Measurements from ENCODE around the gene HAGHL.
A peak's percentile ranks its signal among the peaks of the same experiment; 100 is the strongest.

HAGHL gene, protein sequence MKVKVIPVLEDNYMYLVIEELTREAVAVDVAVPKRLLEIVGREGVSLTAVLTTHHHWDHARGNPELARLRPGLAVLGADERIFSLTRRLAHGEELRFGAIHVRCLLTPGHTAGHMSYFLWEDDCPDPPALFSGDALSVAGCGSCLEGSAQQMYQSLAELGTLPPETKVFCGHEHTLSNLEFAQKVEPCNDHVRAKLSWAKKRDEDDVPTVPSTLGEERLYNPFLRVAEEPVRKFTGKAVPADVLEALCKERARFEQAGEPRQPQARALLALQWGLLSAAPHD

DNA sequence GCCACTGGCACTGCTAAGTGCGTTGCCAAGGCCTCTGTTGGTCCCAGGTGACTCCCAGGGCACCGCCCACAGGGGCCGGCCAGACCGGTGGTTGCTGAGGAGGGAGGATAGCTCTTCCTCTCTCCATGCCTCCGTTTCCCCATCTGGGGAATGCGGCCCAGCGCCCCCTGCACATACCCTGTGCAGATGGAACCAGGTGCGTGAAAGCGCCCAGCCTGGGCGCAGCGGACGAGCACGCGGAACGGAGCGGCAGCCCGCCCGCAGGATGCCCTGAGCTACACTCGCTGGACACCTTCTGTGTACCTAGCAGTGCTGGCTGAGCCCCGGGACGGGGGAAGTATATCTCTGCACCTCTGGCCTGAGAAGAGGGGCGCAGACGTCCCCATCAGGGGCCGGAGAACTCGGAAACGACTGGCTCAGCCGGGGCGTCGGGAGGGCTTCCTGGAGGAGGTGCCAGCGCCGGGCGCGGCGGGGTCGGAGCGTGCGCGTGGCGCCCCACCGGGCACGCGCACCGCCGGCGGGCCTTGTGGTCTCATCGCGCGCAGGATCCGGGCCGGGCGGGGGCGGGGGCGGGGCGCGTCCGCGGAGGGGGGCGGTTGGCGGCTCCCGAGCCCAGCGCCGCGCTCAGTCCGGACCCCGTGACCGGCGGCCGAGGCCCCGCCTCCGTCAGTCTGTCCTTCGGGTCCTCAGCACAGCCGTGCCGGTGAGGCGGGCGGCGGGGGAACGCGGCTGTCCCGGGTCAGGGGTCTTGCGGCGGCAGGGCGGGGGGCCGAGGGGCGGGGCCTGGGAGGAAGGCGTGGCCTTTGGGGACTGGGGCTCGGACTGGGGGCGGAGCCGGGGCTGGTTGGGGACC is at the start of gene HAGHL, which contains the start of gene CCDC78:
Gene HAGHL, plus strand, starts transcription at position 669 of the 853 bp plus-strand sequence. CDS start 404 bp downstream, outside the sequence.
Gene CCDC78, minus strand, starts transcription at position 6 of the 853 bp plus-strand sequence. CDS start 76 bp downstream, outside the sequence.
- DNase-seq (ENCODE audit: low read depth), result peak; percentile 46

DNA sequence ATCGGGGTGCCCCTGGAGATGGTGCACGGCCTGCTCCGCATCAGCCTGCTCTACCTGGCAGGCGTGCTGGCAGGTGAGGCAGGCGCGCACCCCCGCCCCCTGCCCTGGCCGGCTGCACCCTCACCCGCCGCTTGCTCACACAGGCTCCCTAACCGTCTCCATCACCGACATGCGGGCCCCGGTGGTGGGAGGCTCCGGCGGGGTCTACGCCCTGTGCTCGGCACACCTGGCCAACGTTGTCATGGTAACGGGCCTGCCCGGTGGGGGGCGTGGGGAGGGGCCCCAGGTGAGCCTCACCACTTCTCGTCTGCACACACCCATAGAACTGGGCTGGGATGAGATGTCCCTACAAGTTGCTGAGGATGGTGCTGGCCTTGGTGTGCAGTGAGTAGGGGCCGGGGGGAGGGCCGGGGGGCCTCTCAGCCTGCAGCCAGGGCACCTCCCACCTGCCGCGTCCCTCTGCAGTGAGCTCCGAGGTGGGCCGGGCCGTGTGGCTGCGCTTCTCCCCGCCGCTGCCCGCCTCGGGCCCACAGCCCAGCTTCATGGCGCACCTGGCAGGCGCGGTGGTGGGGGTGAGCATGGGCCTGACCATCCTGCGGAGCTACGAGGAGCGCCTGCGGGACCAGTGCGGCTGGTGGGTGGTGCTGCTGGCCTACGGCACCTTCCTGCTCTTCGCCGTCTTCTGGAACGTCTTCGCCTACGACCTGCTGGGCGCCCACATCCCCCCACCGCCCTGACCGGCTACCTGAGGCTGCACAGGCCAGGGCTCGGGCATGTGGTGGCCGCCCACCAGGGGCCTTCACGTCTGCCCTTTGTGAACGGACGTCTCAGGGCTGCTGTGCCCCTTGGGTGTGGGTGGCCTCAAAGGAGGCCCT is 49.4 kb upstream of the HAGHL start:
- DNase-seq (ENCODE audit: low read depth), result no peak

DNA sequence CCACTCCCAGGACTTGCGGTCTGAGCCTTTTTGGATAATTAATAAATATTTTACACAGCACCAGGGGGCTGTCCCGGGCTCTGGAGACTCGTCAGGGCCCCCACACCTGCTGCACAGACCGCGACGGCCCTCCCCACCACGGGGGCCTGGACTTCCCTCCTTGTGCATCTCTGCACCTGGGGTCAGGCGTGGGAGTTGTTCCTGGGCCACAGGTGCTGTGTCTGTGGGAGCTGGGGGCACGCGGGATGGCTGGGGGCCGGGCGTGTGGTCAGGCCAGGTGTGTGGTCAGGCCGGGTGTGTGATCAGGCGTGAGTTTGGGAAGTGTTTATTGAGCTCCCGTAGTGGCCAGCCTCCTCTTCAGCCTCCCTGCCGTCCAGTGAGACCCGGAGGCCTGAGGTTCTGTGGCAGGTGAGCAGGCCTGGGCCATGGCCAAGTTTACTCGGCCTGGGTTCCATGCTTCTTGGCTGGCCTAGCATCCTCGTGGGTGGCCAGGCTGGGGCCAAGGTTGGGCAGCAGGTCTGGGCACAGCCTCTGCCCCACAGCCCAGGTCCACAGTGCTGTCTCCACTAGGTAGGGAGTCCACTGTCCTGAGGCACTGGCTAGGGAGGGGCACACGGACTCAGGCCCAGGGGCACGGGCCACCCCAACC is 48.6 kb upstream of the HAGHL start:
- no peak for DNase-seq (ENCODE audit: low read depth)

DNA sequence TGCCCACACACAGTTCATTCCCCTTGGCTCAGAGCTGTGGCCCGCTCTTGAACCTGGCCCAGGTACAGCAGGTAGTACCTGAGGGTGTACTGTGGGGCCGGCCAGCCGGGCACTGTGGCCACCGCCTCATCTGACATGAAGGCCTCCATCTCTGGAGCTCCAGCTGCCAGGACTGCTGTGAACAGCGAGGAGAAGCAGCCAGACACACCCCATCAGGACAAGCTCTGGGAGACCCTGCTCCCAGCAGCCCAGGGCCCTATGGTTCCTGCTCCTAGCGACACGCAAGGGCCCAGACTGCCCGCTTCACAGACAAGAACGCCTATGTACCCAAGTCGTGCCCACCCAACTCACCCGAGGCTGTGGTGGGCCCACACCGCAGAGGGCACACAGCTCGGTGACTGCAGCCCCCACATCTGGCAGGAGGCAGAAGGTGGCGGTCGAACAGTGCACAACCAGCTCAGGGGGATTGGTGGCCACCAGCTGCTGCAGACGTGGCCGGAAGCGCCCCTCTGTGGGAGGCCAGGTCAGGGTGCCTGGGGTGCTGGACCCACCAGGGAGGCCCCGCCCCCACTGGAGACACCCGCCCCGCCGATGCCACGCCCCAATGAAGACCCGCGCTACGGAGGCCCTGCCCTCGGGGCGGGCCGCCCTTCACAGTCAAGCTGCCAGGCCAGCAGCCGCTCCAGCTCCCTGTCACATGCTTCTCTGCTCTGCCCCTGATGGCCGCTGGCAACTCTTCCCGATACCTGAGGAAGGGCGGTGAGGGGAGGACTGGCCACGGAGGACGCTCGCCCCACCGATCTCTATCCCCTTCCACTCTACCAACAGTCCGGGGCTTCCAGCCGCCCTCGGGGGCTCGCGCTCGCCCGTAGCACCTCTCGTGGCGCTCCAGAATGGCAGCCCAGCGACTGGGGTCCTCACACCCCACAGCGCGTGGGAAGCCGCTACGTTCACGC is 47.8 kb upstream of the HAGHL start:
- DNase-seq (ENCODE audit: low read depth), result peak; percentile 36

DNA sequence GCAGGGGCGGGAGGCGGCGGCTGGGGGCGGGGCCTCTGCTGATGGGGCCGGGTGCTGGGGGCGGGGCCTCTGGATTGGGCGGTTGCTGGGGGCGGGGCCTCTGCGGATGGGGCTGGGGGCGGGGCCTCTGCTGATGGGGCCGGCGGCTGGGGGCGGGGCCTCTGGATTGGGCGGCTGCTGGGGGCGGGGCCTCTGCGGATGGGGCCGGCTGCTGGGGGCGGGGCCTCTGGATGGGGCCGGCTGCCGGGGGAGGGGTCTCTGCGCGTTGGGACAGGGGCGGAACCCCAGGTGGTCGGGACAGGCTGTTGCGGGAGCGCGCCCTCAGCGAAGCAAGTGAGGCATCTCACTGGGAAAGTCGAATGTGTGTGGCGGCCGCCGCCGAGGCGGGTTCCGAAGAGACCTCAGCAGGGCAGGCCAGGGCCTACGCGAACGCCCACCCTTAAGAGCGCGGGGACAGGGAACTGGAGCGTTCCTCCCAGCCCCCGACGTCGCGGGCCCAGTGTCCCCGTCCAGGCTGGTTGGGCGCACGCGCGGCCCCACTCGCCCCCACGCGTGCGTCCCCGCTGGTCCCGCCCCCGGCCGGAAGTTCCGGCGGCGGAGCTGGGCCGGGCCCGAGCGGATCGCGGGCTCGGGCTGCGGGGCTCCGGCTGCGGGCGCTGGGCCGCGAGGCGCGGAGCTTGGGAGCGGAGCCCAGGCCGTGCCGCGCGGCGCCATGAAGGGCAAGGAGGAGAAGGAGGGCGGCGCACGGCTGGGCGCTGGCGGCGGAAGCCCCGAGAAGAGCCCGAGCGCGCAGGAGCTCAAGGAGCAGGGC is 46.9 kb upstream of the HAGHL start, which contains the start of gene STUB1:
Gene STUB1, plus strand, starts transcription at position 597 of the 811 bp plus-strand sequence. Its CDS starts 116 bp downstream, at position 713.
- DNase-seq (ENCODE audit: low read depth), result peak; percentile 82

DNA sequence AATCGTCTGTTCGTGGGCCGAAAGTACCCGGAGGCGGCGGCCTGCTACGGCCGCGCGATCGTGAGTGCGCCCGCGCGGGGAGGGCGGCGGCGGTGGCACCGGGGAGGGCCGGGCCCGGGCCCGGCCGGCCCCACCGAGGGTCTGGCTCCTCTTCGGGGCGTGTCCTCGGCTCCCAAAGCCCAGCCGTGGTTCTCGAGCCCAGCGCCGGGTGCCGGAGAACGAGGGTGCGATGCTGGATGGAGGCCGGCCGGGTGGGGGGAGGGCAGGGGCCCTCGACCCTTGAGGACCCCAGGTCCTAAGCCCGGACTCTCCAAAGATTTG is 46.3 kb upstream of the HAGHL start:
- DNase-seq (ENCODE audit: low read depth), result no peak

DNA sequence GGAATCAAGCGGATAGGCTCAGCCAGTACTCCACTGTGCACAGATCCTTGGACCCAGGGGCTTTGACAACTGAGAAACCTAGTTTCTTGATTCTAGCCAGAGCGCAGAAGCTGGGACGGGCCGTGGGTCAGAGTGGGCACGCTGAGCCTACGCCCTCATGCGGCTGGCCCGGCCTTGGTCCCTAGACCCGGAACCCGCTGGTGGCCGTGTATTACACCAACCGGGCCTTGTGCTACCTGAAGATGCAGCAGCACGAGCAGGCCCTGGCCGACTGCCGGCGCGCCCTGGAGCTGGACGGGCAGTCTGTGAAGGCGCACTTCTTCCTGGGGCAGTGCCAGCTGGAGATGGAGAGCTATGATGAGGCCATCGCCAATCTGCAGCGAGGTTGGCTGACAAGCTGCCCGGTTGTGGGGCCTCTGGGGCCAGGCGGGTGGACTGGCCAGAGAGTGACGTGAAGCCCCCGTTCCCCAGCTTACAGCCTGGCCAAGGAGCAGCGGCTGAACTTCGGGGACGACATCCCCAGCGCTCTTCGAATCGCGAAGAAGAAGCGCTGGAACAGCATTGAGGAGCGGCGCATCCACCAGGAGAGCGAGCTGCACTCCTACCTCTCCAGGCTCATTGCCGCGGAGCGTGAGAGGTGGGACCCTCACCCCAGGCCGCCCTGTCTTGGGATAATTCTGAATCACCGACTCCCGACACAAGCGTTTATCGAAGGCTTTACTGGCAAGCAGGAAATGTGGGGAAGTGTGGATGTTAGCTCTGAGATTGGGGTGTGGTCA is 45.8 kb upstream of the HAGHL start:
- no peak for DNase-seq (ENCODE audit: low read depth)

DNA sequence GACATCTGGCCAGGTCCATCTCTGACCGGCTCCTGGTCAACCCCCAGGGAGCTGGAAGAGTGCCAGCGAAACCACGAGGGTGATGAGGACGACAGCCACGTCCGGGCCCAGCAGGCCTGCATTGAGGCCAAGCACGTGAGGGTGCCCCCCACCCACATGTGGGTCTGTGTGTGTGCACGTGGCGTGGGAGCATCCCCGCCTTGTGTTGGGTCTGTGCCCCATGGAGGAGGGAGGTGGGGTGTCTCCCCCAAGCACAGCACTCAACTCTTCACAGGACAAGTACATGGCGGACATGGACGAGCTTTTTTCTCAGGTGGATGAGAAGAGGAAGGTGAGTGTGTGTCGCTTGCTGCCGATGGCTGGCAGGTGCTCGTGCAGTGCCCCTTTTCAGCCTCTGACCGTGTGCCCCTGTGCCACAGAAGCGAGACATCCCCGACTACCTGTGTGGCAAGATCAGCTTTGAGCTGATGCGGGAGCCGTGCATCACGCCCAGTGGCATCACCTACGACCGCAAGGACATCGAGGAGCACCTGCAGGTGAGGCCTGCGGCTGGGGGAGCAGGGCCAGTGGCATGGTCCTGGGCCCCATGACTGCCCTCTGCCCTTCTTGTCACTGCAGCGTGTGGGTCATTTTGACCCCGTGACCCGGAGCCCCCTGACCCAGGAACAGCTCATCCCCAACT is 45.0 kb upstream of the HAGHL start:
- no peak for DNase-seq (ENCODE audit: low read depth)

DNA sequence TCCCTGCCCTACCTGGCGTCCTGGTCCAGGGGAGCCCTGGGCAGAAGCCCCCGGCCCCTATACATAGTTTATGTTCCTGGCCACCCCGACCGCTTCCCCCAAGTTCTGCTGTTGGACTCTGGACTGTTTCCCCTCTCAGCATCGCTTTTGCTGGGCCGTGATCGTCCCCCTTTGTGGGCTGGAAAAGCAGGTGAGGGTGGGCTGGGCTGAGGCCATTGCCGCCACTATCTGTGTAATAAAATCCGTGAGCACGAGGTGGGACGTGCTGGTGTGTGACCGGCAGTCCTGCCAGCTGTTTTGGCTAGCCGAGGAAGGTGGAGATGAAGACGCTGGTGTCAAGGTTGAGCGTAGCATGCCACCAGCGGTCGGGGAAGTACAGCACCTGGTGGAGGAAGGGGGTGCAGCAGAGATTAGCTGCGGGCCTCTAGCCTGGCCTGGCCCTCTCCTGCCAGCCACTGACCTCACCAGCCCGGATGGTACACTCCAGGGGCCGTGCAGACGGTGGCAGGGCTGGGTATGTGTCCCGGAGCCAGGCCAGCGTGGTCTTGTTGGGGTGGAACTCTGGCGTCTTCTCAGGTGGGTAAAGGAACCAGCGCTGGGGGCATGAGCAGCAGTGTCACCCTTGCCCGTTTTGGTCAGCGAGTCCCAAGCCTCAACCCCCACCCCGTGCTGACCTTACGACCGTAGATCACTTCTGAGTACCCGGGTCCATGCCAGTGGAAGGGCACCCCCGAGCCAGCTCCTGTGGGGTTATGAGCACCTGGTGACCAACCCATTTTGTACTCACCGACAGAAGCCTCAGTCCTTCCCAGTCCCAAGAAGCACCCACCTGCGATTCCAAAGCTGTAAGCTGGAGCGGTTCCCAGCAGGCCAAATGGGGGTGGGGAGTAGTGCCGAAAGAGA is 44.2 kb upstream of the HAGHL start:
- DNase-seq (ENCODE audit: low read depth), result no peak

DNA sequence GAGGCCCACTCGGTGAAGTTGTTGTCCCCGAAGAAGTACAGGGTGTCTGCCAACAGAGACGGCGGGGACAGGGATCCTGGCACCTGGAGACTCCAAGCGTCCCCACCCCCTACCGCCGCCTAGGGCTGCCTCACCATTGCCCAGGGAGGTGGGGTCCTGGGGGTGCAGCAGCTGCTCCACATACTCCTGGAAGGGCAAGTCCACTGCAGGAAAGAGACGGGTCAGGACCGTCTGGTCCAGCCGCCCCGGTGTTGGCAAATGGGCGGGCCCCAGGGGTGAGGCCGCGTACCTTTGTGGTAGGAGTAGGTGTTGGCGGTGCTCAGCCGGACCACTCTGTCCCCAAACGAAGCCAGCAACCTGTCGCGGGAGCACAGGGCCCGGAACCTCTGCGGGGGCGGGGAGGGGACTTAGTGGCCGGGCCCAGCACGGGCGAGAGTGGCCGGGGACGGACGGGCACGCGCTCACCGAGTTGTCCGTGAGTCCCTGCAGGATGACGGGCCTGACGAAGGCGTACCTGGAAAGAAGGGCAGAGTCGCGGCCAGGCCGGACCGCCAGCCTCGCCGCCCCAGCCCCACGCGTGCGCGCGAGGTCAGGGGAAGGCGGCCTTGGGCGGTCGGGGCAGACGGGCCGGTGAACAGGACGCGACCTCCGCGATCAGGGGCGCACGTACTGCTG is 43.4 kb upstream of the HAGHL start:
- DNase-seq (ENCODE audit: low read depth), result no peak

DNA sequence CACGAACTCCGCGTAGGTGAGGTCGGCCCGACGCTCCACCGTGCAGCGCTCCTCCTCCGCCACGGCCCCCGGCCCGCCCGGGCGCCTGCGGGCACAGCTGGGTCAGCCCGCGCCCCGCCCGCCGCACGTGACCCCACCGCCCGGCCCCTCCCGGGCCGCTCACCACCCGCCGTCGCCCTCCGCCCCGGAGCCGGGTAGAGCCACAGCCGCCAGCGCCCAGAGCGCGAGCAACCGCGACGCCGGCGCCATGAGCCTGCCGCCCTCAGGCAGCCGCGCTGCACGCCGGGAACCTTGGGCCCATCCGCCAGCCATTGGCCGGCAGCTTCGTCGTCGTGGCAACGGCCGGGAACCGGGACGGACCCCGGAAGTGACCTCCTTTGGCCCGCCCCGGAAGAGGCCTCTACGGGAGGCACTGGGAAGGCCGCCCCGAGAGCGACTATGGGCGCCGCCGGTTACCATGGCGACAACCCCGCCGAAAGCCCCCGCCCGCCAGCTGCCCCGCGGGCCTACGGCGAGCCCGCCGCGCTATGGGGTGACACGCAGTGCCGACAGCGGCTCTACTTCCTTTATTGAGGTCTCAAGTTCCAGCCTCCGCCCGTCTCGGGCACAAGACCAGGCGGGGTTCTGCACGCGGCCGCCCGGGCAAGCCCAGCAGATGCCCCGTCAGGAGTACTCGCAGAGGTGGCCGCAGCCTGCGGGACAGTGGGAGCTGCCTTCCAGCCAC is 42.7 kb upstream of the HAGHL start, which contains the start of gene JMJD8:
Gene JMJD8, minus strand, starts transcription at position 264 of the 724 bp plus-strand sequence. Its CDS starts 15 bp downstream, at position 249.
- DNase-seq (ENCODE audit: low read depth), result peak; percentile 93

DNA sequence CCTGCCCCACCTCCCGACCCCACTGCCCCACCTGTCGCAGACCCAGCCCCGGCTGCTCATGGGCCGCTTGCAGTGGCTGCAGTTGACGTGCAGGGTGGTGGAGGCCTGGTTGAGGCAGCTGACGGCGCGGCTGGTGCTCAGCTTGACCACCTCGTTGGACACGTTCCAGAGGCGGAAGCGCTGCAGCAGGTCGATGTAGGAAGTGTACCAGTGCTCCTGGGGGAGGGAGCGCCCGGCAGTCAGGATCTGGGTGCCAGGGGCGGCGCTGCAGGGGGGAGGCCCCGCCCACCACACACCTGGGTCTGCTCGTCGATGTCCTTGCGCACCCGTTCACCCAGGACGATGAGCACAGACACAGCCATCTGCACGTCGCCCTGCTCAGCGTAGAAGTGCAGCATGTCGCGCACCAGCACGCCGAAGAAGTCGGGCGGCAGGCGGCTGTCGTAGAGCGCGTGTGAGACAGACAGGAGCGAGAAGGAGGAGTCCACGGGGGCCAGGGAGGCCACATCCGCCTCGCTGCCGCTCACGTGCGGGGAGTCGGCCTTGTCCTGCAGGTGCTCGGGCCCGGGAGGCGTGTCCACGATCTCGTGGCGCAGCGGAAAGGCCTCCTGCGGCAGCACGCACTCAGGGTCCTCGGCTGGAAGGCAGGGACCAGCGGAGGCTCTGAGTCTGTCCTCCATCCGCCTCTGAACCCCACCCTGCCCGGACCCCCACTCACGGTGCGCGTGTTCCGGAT is 41.8 kb upstream of the HAGHL start:
- DNase-seq (ENCODE audit: low read depth), result no peak

DNA sequence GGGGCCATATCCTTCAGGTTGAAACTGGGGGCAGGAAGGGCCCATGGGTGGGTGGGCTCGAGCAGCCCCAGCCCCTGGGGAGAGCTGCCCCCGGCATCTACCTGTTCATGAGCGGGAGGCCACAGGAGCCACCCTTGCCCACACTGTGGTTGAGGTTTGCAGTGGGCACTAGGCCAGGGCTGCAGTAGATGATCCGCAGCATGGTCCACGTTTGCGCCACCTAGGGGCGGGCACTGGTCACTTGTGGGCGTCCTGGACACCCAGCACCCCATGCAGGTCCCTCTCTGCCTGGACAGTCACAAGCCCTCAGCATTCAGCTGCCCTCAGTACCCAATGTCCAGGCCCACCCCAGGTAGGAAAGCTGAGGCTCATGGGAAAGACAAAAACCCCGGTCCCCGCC is 40.9 kb upstream of the HAGHL start:
- DNase-seq (ENCODE audit: low read depth), result no peak

DNA sequence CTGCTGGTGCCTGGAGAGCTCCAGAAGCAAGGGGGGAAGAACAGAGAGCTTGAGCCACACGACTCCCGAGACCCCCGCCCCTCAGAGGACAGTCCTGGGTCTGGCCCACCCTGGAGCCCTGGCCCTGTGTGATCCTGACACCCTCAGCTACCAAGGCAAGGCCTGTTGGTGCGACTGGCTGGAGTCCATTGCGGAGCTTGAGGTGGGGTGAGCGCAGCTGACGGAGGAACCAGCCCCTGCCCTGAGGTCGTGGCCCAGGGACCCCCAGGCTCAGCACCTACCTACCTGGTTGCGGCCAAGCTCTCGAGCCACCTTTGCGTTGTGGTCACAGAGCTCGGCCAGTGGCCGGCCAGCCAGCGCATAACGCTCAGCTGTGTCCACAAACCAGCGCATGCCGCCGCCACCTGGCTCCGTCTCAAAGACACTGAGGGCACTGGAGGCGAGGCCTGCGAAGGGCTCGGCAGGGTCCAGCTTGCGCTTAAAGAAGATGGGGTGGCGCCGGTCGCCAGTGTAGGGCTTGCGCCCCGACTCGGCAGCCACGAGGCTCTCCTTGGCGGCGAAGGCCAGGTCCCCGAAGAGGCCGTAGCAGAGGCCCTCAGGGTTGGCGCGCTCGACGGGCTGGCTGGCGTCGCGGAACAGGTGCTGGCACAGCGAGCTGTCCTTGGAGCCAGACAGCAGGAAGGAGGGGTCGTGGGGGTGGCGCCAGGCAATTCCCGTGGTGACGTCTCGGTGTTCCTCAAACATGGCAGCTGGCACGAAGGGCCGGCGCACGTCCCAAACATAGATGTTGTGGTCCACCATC is 40.2 kb upstream of the HAGHL start:
- no peak for DNase-seq (ENCODE audit: low read depth)
